ENCODE measurements around the gene TPI1.
"Not testable (repeated sequence)": the region's sequence is repeated elsewhere in the genome, so short reads cannot be mapped to it uniquely, and the experiment has no call there.

DNA sequence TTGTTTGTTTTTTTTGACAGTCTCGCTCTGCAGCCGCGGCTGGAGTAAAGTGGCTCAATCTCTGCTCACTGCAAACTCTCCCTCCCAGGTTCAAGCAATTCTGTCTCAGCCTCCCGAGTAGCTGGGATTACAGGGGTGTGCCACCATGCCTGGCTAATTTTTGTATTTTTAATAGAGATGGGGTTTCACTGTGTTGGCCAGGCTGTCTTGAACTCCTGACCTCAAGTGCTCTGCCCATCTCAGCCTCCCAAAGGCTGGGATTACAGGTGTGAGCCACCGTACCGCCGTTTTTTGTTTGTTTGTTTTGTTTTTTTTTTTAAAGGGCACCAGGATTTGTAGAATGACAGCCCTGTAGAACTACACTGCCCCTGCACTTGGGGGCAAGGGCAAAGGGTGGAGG, 21.5 kb downstream of the TPI1 start:
- not testable (repeated sequence) for TF ChIP-seq CTCF, POLR2AphosphoS5, EP300 (IDR thresholded peaks at IDR 0.05)
